H9 (cell line): ENCODE results near the gene PHKG2. TPM values are rescaled to one million over a fixed set of nuclear protein-coding genes. Genes with fewer than 3 reads are reported as not detected.

Experiments
- DNase-seq: peaks from one replicate; pipeline ENCODE4 v3.0.0-alpha.2; 2017
- H2AFZ ChIP-seq: one replicate; pipeline ENCODE4 v1.6.1; 2013; ENCODE audit warnings: mild to moderate bottlenecking, low read length, control low read depth, moderate library complexity
- H2AK5ac ChIP-seq: 2 replicates; pipeline ENCODE4 v1.6.1; 2013; ENCODE audit warnings: low read length, control low read depth, mixed read lengths; ENCODE audit not compliant: insufficient read length
- H2BK120ac ChIP-seq: one replicate; pipeline ENCODE4 v1.6.1; 2013; ENCODE audit warnings: low read depth, mild to moderate bottlenecking, low read length, control low read depth, inconsistent platforms; ENCODE audit not compliant: poor library complexity, severe bottlenecking
- H2BK12ac ChIP-seq: 2 replicates; pipeline ENCODE4 v1.6.1; 2013; ENCODE audit warnings: low read length, control low read depth, mixed read lengths, low read depth; ENCODE audit not compliant: insufficient read length
- H2BK15ac ChIP-seq: 2 replicates; pipeline ENCODE4 v1.6.1; 2013; ENCODE audit warnings: low read depth, low read length, control low read depth
- H2BK20ac ChIP-seq: one replicate; pipeline ENCODE4 v1.6.1; 2013; ENCODE audit warnings: low read depth, mild to moderate bottlenecking, low read length, control low read depth, inconsistent platforms; ENCODE audit not compliant: poor library complexity, severe bottlenecking
- H2BK5ac ChIP-seq: 2 replicates; pipeline ENCODE4 v1.6.1; 2013; ENCODE audit warnings: low read length, control low read depth, mixed read lengths; ENCODE audit not compliant: insufficient read length
- H3K14ac ChIP-seq: 2 replicates; pipeline ENCODE4 v1.6.1; 2013; ENCODE audit warnings: low read length, control low read depth; ENCODE audit not compliant: insufficient read depth
- H3K18ac ChIP-seq: 2 replicates; pipeline ENCODE4 v1.6.1; 2013; ENCODE audit warnings: low read depth, mild to moderate bottlenecking, mixed read lengths, low read length, control low read depth; ENCODE audit not compliant: insufficient read length
- H3K23ac ChIP-seq: 2 replicates; pipeline ENCODE4 v1.6.1; 2013; ENCODE audit warnings: low read length, control low read depth, mixed read lengths, low read depth; ENCODE audit not compliant: insufficient read length
- H3K23me2 ChIP-seq: 2 replicates; pipeline ENCODE4 v1.6.1; 2013; ENCODE audit warnings: low read depth, mild to moderate bottlenecking, mixed read lengths, low read length, control low read depth; ENCODE audit not compliant: insufficient read length, poor library complexity, severe bottlenecking
- H3K27ac ChIP-seq: 2 replicates; pipeline ENCODE4 v1.5.1; 2013; ENCODE audit warnings: low read length, control low read depth, mixed read lengths, low read depth; ENCODE audit not compliant: insufficient read length
- H3K27me3 ChIP-seq: 2 replicates; pipeline ENCODE4 v1.6.1; 2013; ENCODE audit warnings: low read length, control low read depth, inconsistent platforms; ENCODE audit not compliant: insufficient read depth
- H3K4ac ChIP-seq: 2 replicates; pipeline ENCODE4 v1.6.1; 2013; ENCODE audit warnings: low read depth, mild to moderate bottlenecking, control low read depth, inconsistent platforms, low read length, moderate library complexity
- H3K4me1 ChIP-seq: 2 replicates; pipeline ENCODE4 v1.6.1; 2013; ENCODE audit warnings: low read length, control low read depth, inconsistent platforms; ENCODE audit not compliant: insufficient read depth
- H3K4me2 ChIP-seq: 2 replicates; pipeline ENCODE4 v1.6.1; 2013; ENCODE audit warnings: low read length, control low read depth, mixed read lengths; ENCODE audit not compliant: insufficient read length, insufficient read depth
- H3K56ac ChIP-seq: 2 replicates; pipeline ENCODE4 v1.6.1; 2013; ENCODE audit warnings: low read depth, mild to moderate bottlenecking, mixed read lengths, low read length, control low read depth; ENCODE audit not compliant: insufficient read length
- H3K79me1 ChIP-seq: 2 replicates; pipeline ENCODE4 v1.6.1; 2013; ENCODE audit warnings: low read depth, mild to moderate bottlenecking, moderate library complexity, low read length, control low read depth, inconsistent platforms; ENCODE audit not compliant: insufficient read depth, poor library complexity, severe bottlenecking
- H3K79me2 ChIP-seq: 2 replicates; pipeline ENCODE4 v1.6.1; 2013; ENCODE audit warnings: low read length, control low read depth, inconsistent platforms; ENCODE audit not compliant: insufficient read depth
- H3K9ac ChIP-seq: 2 replicates; pipeline ENCODE4 v1.6.1; 2013; ENCODE audit warnings: low read length, control low read depth, mixed read lengths; ENCODE audit not compliant: insufficient read length; ENCODE audit errors: extremely low read depth
- H3K9me3 ChIP-seq: one replicate; pipeline ENCODE4 v1.6.1; 2013; ENCODE audit warnings: low read depth, low read length, inconsistent platforms; ENCODE audit not compliant: control insufficient read depth
- H3T11ph ChIP-seq: one replicate; pipeline ENCODE4 v1.6.1; 2013; ENCODE audit warnings: mild to moderate bottlenecking, low read length, control low read depth, inconsistent platforms
- H4K20me1 ChIP-seq: one replicate; pipeline ENCODE4 v1.6.1; 2013; ENCODE audit not compliant: control insufficient read depth, insufficient read length, insufficient read depth
- H4K5ac ChIP-seq: 2 replicates; pipeline ENCODE4 v1.6.1; 2013; ENCODE audit warnings: low read depth, mild to moderate bottlenecking, mixed read lengths, low read length, control low read depth; ENCODE audit not compliant: insufficient read length
- H4K8ac ChIP-seq: replicated peaks from 2 replicates; pipeline ENCODE4 v1.6.1; 2013; ENCODE audit warnings: low read length, control low read depth, mixed read lengths, low read depth; ENCODE audit not compliant: insufficient read length
- H4K91ac ChIP-seq: 2 replicates; pipeline ENCODE4 v1.6.1; 2013; ENCODE audit warnings: low read depth, mild to moderate bottlenecking, moderate library complexity, mixed read lengths, low read length, control low read depth; ENCODE audit not compliant: insufficient read length
- H3K27ac Mint-ChIP-seq, 3 experiments: 2 replicates in 2 of 3; 3 replicates in 1 of 3; pipeline ENCODE4 v1.8.0; 2020 to 2021; ENCODE audit warnings: mixed read lengths in 3 of 3, mild to moderate bottlenecking in 1 of 3, moderate library complexity in 1 of 3
- H3K27me3 Mint-ChIP-seq: 2 replicates; pipeline ENCODE4 v1.8.0; 2021; ENCODE audit warnings: low read depth, mild to moderate bottlenecking, moderate library complexity, mixed read lengths
- H3K36me3 Mint-ChIP-seq, 3 experiments: 2 replicates in 2 of 3; 3 replicates in 1 of 3; pipeline ENCODE4 v1.8.0; 2020 to 2021; ENCODE audit warnings: low read depth in 3 of 3, mixed read lengths in 3 of 3; ENCODE audit not compliant: insufficient read depth in 1 of 3
- H3K4me1 Mint-ChIP-seq, 2 experiments: 2 replicates each; pipeline ENCODE4 v1.8.0; 2020; ENCODE audit warnings: mixed read lengths in 2 of 2
- H3K4me3 Mint-ChIP-seq, 2 experiments: 2 replicates in 1 of 2; 3 replicates in 1 of 2; pipeline ENCODE4 v1.8.0; 2020 to 2021; ENCODE audit warnings: mild to moderate bottlenecking in 2 of 2, mixed read lengths in 2 of 2, moderate library complexity in 1 of 2
- H3K9me3 Mint-ChIP-seq, 2 experiments: 2 replicates in 1 of 2; 3 replicates in 1 of 2; pipeline ENCODE4 v1.8.0; 2020; ENCODE audit warnings: mild to moderate bottlenecking in 2 of 2, mixed read lengths in 2 of 2, moderate library complexity in 1 of 2
- CTCF ChIP-seq: fragments of 200-600 bp; sonication (generic); conservative IDR thresholded peaks from 3 replicates; pipeline ENCODE4 v1.8.0; 2021; ENCODE audit warnings: antibody characterized with exemption, mild to moderate bottlenecking
- WGBS: extraction: QIAGEN DNeasy Blood & Tissue Kit; methylation state at CpG from one replicate; pipeline ENCODE4 v1.1.7; 2013; ENCODE audit warnings: missing lambda C conversion rate, low lambda C conversion rate, mixed read lengths; ENCODE audit not compliant: insufficient read length; ENCODE audit errors: extremely low coverage; 5-methylcytosine and 5-hydroxymethylcytosine counted together
- total RNA-seq: library from RNA; stranded (reverse); gene quantifications from 2 replicates; pipeline ENCODE4 v1.2.1, GENCODE V29; 2021

PHKG2 gene
- total RNA-seq, 1 experiment from 2014 or later: 46.6 TPM

- Mint-ChIP-seq H3K36me3 (peaks cover 10 to 36% (median 21%) of the 10 kb centered on the region in 3 experiments), H3K27me3 (peaks cover 3% of the 10 kb centered on the region; the same call in 1 of the 2 replicates), H3K27ac (no peak overlapping the region), H3K4me3 (peak overlapping the region in 1 of 2 experiments; percentile 96; a peak in 4 of 5 replicates), H3K9me3 (no peaks in the 10 kb centered on the region), H3K4me1 (peaks cover 18 to 24% of the 10 kb centered on the region in 2 experiments)
- Histone ChIP-seq H2BK20ac (no peak overlapping the region), H2AFZ (no peak overlapping the region), H3K27me3 (no peaks in the 10 kb centered on the region), H3K4ac (no peak overlapping the region), H3K4me2 (no peak overlapping the region), H3K18ac (no peak overlapping the region), H4K20me1 (peaks cover under 1% of the 10 kb centered on the region), H4K8ac (no peak overlapping the region), H2AK5ac (no peak overlapping the region), H3K14ac (no peak overlapping the region), H2BK15ac (no peak overlapping the region), H3K23me2 (peaks cover 4% of the 10 kb centered on the region), H3K56ac (no peak overlapping the region), H3K9me3 (no peaks in the 10 kb centered on the region), H3K79me1 (no peaks in the 10 kb centered on the region), H2BK12ac (no peak overlapping the region), H3K4me1 (no peaks in the 10 kb centered on the region), H3K23ac (no peak overlapping the region), H3K27ac (no peak overlapping the region), H3K9ac (no peak overlapping the region), H3K79me2 (no peaks in the 10 kb centered on the region), H2BK120ac (no peak overlapping the region), H4K5ac (no peak overlapping the region), H2BK5ac (no peak overlapping the region), H4K91ac (no peak overlapping the region), H3T11ph (no peak overlapping the region)
- WGBS: no CpG with 5 or more reads among the region's 7 CpGs
- no peak for DNase-seq
- no peak for TF ChIP-seq CTCF
Observed at GRCh38 chr16:30777591-30778297, 29.5 kb downstream of the PHKG2 start.
